NCI-H2227 (cell line): ENCODE measurements around the gene MRPL36.
"Not testable (repeated sequence)": the region's sequence is repeated elsewhere in the genome, so short reads cannot be mapped to it uniquely, and the experiment has no call there.

ENCODE experiments used
- DNase-seq: peaks from one replicate; lab custom pipeline; 2025; ENCODE audit not compliant: unreplicated experiment; lab: John Stamatoyannopoulos, UW

MRPL36 gene

GRCh38 chr5:1799602-1800471 lies at the start of gene MRPL36:
MRPL36 (minus strand) TSS chr5:1799837; CDS start chr5:1798935, 902 bp downstream.
- peak; percentile 98 for DNase-seq

- DNase-seq: no peak
Measured at GRCh38 chr5:1847611-1848010, 48.0 kb upstream of the MRPL36 start.

GRCh38 chr5:1847056-1847455 lies 47.4 kb upstream of the MRPL36 start:
- no peak for DNase-seq

DNA sequence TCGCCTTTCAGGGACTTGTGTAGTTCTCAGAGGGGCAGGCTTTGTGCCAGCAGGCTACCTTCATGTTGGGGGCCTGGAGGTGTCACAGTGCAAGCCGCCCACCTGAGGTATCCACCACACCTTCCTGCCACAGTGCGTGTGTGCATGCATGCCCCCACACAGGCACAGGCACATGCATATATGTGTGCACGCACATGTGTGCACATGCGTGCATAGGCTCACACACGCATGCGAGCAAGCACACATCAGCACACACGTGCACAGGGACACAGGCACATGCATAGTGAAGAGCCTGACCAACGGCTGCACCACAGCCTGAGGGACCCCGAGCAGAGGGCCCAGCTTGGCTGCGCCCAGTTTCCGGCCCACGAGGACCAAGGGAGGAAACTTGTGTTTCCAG lies 46.9 kb upstream of the MRPL36 start:
- DNase-seq: no peak

DNA sequence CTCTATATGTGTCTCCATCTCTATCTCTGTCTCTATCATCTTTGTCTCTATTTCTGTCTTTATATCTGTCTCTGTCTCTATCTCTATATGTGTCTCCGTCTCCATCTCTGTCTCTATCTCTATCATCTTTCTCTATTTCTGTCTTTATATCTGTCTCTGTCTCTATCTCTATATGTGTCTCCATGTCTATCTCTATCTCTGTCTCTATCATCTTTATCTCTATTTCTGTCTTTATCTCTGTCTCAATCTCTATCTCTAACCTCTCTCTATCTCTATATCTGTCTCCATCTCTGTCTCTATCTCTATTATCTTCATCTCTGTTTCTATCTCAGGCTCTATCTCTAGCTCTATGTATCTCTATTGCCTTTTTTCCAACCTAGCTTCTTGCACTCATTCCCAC lies 46.1 kb upstream of the MRPL36 start:
- no peak for DNase-seq

DNA sequence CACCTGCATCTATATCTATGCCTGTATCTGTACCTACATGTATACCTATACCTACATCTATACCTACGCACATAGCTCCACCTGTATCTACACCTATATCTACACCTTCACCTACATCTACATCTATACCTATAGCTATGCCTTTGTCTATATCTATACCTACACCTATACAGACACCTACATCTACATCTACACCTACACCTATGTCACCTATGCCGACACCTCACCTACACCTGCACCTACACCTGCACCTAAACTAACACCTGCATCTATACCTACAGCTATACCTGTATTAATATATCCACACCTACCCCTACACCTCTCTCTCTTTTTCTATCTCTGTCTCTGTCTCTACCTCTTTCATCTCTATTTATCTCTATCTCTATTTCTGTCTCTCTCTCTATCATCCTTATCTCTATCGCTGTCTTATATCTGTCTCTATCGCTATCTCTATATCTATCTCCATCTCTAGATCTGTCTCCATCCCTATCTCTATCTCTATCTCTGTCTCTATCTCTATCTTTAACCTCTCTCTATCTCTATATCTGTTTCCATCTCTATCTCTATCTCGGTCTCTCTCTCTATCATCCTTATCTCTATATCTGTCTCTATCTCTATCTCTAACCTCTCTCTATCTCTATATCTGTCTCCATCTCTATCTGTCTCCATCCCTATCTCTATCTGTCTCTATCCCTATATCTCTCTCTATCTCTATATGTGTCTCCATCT lies 45.2 kb upstream of the MRPL36 start:
- no peak for DNase-seq

DNA sequence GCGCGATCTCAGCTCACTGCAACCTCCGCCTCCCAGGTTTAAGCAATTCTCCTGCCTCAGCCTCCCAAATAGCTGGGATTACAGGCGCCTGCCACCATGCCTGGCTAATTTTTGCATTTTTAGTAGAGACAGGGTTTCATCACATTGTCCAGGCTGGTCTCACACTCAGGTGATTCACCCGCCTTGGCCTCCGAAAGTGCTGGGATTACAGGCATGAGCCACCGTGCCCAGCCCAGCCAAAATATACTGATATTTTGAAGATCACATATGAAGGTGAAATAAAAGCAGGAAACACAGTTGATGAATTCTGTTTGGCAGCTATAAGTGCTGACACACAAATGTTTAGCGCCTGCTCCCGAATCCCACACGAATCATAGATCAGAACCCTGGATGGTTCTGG lies 44.1 kb upstream of the MRPL36 start:
- not testable (repeated sequence) for DNase-seq

- no peak for DNase-seq
Measured at GRCh38 chr5:1842004-1842819, 42.6 kb upstream of the MRPL36 start.

- peak; percentile 40 for DNase-seq
Measured at GRCh38 chr5:1840741-1841521, 41.3 kb upstream of the MRPL36 start.

DNA sequence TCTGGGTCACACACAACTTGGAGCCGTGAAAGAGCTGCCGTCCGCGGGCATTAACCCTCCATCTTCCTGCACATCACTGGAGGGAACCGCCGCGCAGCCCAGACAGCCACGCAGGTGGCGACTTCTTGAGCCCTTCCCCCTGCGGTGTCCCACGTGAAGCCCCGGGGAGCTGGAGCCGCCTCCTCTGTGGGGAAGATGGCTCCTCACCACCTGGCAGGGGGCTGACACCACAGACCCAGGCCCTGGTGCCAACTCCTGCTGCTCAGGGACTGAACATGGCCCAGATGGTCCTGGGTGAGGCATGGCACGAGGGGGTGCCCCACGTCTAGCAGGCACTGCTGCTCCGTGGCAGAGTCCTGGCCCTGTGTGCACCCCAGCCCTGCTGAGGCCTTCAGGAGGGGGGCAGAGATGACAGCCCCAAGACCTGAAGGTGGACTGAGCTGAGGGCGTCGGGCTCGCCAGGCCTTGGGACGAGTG lies 40.5 kb upstream of the MRPL36 start:
- no peak for DNase-seq

DNA sequence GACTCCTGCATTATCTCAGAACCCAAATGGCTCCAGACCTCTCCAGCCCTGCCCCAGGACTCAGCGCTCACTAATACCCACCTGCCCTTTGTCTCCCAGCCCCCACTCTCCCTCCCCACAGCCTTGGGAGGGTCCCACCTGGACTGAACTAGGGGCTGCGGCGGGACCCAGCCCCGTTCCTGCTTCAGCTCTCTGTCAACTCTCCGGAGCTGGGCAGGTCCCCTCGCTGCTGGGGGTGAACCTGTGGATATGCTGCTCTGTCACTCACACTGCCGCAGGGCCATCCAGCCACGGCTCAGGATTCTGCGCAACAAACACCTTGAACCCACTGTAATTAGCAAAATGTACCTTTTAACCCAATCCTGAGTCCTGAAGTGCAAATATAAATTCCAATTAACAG lies 38.4 kb upstream of the MRPL36 start:
- DNase-seq: no peak

GRCh38 chr5:1836891-1837880 lies 37.5 kb upstream of the MRPL36 start:
- no peak for DNase-seq

GRCh38 chr5:1836176-1836890 lies 36.7 kb upstream of the MRPL36 start:
- no peak for DNase-seq

- no peak for DNase-seq
Measured at GRCh38 chr5:1835431-1835830, 35.8 kb upstream of the MRPL36 start.

- DNase-seq: no peak
Measured at GRCh38 chr5:1834721-1835429, 35.2 kb upstream of the MRPL36 start.

DNA sequence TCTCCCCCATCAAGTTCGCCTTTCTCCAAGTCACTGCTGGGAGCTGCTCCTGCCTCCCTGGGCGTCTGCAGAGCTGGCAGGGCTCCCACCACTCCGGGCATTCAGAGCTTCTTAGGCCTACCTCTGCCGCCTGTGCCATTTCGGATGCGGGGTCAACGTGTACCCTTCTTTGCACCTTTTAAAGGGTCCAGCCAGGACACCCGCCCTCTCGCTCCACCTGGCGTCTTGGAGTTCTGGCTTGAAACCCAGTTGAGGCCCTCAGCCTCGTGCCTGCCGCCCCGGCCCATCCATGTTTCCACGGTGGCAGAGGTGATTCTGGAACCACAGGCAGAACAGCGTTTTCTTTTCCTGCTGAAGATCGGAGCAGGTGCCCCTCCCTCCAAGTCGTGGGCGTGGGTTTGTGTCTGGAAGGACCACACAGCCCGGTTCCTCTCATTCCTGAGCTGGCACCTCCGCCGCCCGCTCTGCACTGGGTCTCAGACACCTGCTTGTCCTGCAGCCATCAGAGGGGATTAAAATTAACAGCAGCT lies 34.5 kb upstream of the MRPL36 start:
- peak; percentile 18 for DNase-seq

- DNase-seq: no peak
Measured at GRCh38 chr5:1833264-1834021, 33.8 kb upstream of the MRPL36 start.
